ENCODE results near the gene C1orf56. TPM values are rescaled to one million over a fixed set of nuclear protein-coding genes. Genes with fewer than 3 reads are reported as not detected.

Gene C1orf56
- polyA plus RNA-seq, 1 of the 3 experiments (the other 2 are of a cell fraction), result 5.5 TPM

GRCh38 chr1:151012684-151013471 is 34.7 kb upstream of the C1orf56 start (continued):
- TF ChIP-seq MEF2A (IDR thresholded peaks at IDR 0.05; ENCODE audit: borderline replicate concordance, low read depth), result no peak
- no peak for TF ChIP-seq PBX3 (IDR thresholded peaks at IDR 0.05)

GRCh38 chr1:151013518-151013917 is 34.0 kb upstream of the C1orf56 start:
- no peaks in the 10 kb centered on the region for H4K20me1 ChIP-seq (ENCODE audit: insufficient read depth)
- no peaks in the 10 kb centered on the region for H3K9me3 ChIP-seq
- H3K79me2 ChIP-seq (ENCODE audit: insufficient read depth), result peaks cover 14% of the 10 kb centered on the region; the same call in 1 of the 2 replicates
- POLR2A ChIA-PET, result no interaction called here
- peaks cover 4 to 12% of the 10 kb centered on the region in 2 experiments for H3K36me3 ChIP-seq (replicated peaks in 1 of 2; ENCODE audit: control insufficient read depth in 1 of 2, insufficient read depth in 2 of 2, low read length in 1 of 2)
- H3K27ac ChIP-seq (ENCODE audit: low read depth in 2 of 2, low read length in 1 of 2), result no peak overlapping the region; a peak in 1 of 4 replicates
- no peak overlapping the region for H3K4me3 ChIP-seq (ENCODE audit: low read depth in 2 of 2, low read length in 1 of 2)
- H3K27me3 ChIP-seq (ENCODE audit: insufficient read depth), result no peaks in the 10 kb centered on the region
- H3K4me1 ChIP-seq (ENCODE audit: control insufficient read depth in 1 of 2, insufficient read depth in 2 of 2, low read depth in 1 of 2, low read length in 1 of 2), result peaks cover 4 to 6% of the 10 kb centered on the region in 2 experiments; a peak in 1 of 4 replicates
- no peak overlapping the region for H2AFZ ChIP-seq (ENCODE audit: low read depth)
- no peak for DNase-seq
- CTCF ChIA-PET, result interaction anchor here (1.6 kb wide), 1 partner anchor 18 kb away, joined by 7 read pairs; no protein-coding TSS in a partner anchor
- H3F3A ChIP-seq (replicated peaks; ENCODE audit: insufficient read depth), result no peaks in the 10 kb centered on the region
- no peaks in the 10 kb centered on the region for H3K9me2 ChIP-seq
- TF ChIP-seq FOSL2 (IDR thresholded peaks at IDR 0.05; ENCODE audit: borderline replicate concordance, low read depth) (no peak), ZBTB33 (IDR thresholded peaks at IDR 0.05; ENCODE audit: borderline replicate concordance, low read depth) (no peak), USF2 (IDR thresholded peaks at IDR 0.05; ENCODE audit: borderline replicate concordance, low read depth, low read length) (no peak), FOXM1 (IDR thresholded peaks at IDR 0.05; ENCODE audit: low read depth) (no peak), FOXJ3 (CRISPR knock-in tag; IDR thresholded peaks at IDR 0.05) (no peak), NRF1 (IDR thresholded peaks at IDR 0.05; ENCODE audit: low read depth, low read length) (no peak), EP300 (IDR thresholded peaks at IDR 0.05; ENCODE audit: borderline replicate concordance in 1 of 2, low read depth in 1 of 2, low read length in 1 of 2) (no peak), RXRA (IDR thresholded peaks at IDR 0.05; ENCODE audit: borderline replicate concordance, low read depth) (no peak), ELF1 (IDR thresholded peaks at IDR 0.05) (no peak)
- no peak overlapping the region for H3K4me2 ChIP-seq
- WGBS (ENCODE audit: low lambda C conversion rate), result 98% methylated on average over 2 of the region's 2 CpGs
- no peak overlapping the region for H3K9ac ChIP-seq

Data from SK-N-SH (cell line).